Mucosa of descending colon (tissue), 3 donors: ENCODE data around the gene AGPS. TPM values are rescaled to one million over a fixed set of nuclear protein-coding genes. Genes with fewer than 3 reads are reported as not detected.

Source experiments
- ATAC-seq: fragments of 200-7000 bp; cut with Tn5 transposase; one replicate; pipeline ENCODE4 v1.9.1; 2020; ENCODE audit warnings: mild to moderate bottlenecking, moderate library complexity
- DNase-seq, 3 donors: peaks; one replicate each; pipeline ENCODE4 v3.0.0-alpha.2; 2020
- H3K36me3 ChIP-seq: fragments of 200-600 bp; one replicate; pipeline ENCODE4 v1.8.0; 2021; ENCODE audit warnings: low read depth, mild to moderate bottlenecking
- H3K4me1 ChIP-seq: fragments of 200-600 bp; one replicate; pipeline ENCODE4 v1.8.0; 2021; ENCODE audit warnings: low read depth, mild to moderate bottlenecking
- H3K4me3 ChIP-seq: fragments of 200-600 bp; one replicate; pipeline ENCODE4 v1.8.0; 2021; ENCODE audit warnings: mild to moderate bottlenecking
- H3K9me3 ChIP-seq: fragments of 200-600 bp; one replicate; pipeline ENCODE4 v1.8.0; 2021; ENCODE audit warnings: mild to moderate bottlenecking
- CTCF ChIP-seq: fragments of 200-600 bp; IDR thresholded peaks from one replicate; pipeline ENCODE4 v1.8.0; 2022; ENCODE audit warnings: antibody characterized with exemption, mild to moderate bottlenecking
- intact Hi-C, 2 donors: fragments of 100-400 bp; cut with DNase I in 1 of 2; cut with micrococcal nuclease in 1 of 2; formaldehyde crosslinking; loops; one replicate each; pipeline versions ENCODE4 v1.11.0 to v1.11.1; 2022; cut with DNase I, micrococcal nuclease
- total RNA-seq, 3 donors: library from RNA; stranded (reverse); fragmentation: NEBNext Ultra II Directional in 2 of 3; extraction: Animal tissue kit (Norgen Biotek cat#: 25700) in 2 of 3; gene quantifications; one replicate each; pipeline versions ENCODE4 v1.2.1 to v1.2.4, GENCODE V29; 2021 to 2023
- donor health status: DM: no; HTN: no; CAD: no; lungs with moderate emphysema.
- donor health status: DM: no; HTN: no; CAD: no.
- donor health status: DM: no; HTN: yes; CAD: no.

Gene AGPS
- total RNA-seq, 3 donors from 2014 or later, result 43.0 to 58.4 (median 48.7) TPM

- DNase-seq (no peak), ATAC-seq (no peak)
- intact Hi-C loops, result no loop called here
- no peak for TF ChIP-seq CTCF
- H3K9me3 ChIP-seq, result no peaks in the 10 kb centered on the region
- H3K36me3 ChIP-seq, result no peaks in the 10 kb centered on the region
- no peak overlapping the region for H3K4me3 ChIP-seq
- H3K4me1 ChIP-seq, result no peaks in the 10 kb centered on the region
Measured at GRCh38 chr2:177557794-177558193, 165.2 kb downstream of the AGPS start.

GRCh38 chr2:177559638-177560037, 167.1 kb downstream of the AGPS start:
- no peak overlapping the region for H3K4me3 ChIP-seq
- TF ChIP-seq CTCF, result no peak

GRCh38 chr2:177568390-177568789, 175.8 kb downstream of the AGPS start:
- no peak for DNase-seq
- ATAC-seq, result no peak
- H3K4me3 ChIP-seq, result no peak overlapping the region
- no peaks in the 10 kb centered on the region for H3K36me3 ChIP-seq
- H3K4me1 ChIP-seq, result no peaks in the 10 kb centered on the region
- no peak for TF ChIP-seq CTCF
- no peaks in the 10 kb centered on the region for H3K9me3 ChIP-seq
- intact Hi-C loops, result no loop called here

More at GRCh38 chr2:177559638-177560037, 167.1 kb downstream of the AGPS start:
- no peak for ATAC-seq
- no peaks in the 10 kb centered on the region for H3K36me3 ChIP-seq
- no peaks in the 10 kb centered on the region for H3K9me3 ChIP-seq
- intact Hi-C loops, result no loop called here
- DNase-seq, result no peak
- no peaks in the 10 kb centered on the region for H3K4me1 ChIP-seq

- Histone ChIP-seq H3K4me1 (no peaks in the 10 kb centered on the region), H3K4me3 (no peak overlapping the region), H3K36me3 (no peaks in the 10 kb centered on the region), H3K9me3 (no peaks in the 10 kb centered on the region)
- DNase-seq, result no peak
- intact Hi-C loops, result no loop called here
- no peak for TF ChIP-seq CTCF
- ATAC-seq, result no peak
Measured at GRCh38 chr2:177568893-177569292, 176.3 kb downstream of the AGPS start.

GRCh38 chr2:177572236-177572671, 179.7 kb downstream of the AGPS start:
- Histone ChIP-seq H3K36me3 (no peaks in the 10 kb centered on the region), H3K9me3 (no peaks in the 10 kb centered on the region), H3K4me1 (no peaks in the 10 kb centered on the region), H3K4me3 (no peak overlapping the region)
- no peak for ATAC-seq
- TF ChIP-seq CTCF, result no peak
- intact Hi-C loops, result no loop called here
- no peak for DNase-seq

- no peak for DNase-seq
- intact Hi-C loops, result no loop called here
- no peak overlapping the region for H3K4me3 ChIP-seq
- H3K9me3 ChIP-seq, result no peaks in the 10 kb centered on the region
- H3K36me3 ChIP-seq, result no peaks in the 10 kb centered on the region
- H3K4me1 ChIP-seq, result no peaks in the 10 kb centered on the region
- TF ChIP-seq CTCF, result no peak
- no peak for ATAC-seq
Measured at GRCh38 chr2:177573120-177573519, 180.5 kb downstream of the AGPS start.
